ENCODE measurements around the gene METTL22.

METTL22 gene

DNA sequence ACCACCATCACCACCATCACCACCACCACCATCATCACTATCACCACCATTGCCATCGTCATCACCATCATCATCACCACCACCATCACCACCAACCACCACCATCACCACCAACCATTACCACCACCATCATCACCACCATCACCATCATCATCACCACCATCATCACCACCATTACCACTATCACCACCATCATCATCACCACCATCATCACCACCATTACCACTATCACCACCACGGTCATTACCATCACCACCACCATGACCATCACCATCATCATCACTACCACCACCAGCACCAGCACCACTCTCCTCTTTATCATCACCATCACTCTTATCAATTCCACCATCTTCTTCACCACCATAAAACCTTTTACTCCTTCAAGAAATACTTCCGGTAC lies 30.0 kb upstream of the METTL22 start:
- DNase-seq (ENCODE audit: low read depth in 2 of 2), result no peak

DNA sequence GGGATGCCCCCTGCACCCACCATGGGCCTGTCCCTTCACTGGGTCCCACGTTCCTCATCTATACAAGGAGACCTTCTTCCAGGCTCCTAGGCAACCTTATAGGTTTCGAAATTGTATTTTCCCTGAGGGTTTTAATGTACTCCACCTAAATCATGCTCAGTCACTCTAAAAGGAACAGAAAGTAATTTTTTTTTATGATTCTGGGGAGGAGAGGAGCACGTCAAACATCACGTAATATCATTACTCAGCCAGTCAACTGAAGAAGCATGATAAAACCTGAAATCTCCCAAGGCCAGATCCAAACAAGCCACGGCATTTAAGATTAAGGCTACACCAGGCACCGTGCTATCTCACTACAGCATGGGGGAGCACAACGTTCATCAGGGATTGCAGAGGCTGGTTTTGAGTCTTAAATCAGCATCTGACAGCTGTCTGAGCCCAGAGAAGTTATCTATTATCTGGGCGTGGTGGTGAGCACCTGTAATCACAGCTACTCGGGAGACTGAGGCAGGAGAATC lies 27.3 kb upstream of the METTL22 start:
- DNase-seq (ENCODE audit: low read depth in 2 of 2), result no peak

DNA sequence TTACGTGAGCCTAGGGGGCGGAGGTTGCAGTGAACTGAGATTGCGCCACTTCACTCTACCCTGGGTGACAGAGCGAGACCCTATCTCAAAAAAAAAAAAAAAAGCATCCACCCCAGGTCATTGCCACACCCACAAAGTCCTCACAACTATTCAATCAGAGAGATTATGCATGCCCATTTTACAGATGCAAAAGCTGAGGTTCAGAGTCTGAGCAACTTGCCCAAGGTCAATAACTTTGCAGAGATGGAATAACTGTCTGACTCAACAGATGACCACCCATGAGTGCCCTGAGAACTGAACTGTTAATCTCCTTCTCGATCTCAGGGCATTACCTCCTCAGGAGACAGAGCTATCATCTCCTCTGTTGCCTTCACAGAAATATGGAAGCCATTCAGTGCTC lies 25.7 kb upstream of the METTL22 start:
- DNase-seq (ENCODE audit: low read depth in 2 of 2), result no peak

DNA sequence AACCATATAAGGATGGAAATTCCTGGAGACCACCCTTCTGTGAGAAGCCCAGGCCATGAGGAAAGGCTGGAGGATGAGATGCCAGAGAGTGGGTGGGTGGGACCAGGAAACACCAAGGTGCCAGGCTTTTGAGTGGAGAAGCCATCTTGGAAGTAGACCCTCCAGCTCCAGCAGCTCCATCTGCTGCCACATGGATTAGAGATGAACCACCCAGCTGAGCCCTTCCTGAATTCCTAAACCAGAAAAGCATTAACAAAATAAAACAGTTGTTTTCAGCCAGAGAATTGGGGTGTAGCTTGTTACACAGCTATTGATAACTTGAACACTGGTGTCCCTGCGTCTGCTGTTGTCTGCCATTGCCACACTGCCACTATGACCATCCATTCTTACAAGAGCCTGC lies 24.9 kb upstream of the METTL22 start:
- no peak for DNase-seq (ENCODE audit: low read depth in 2 of 2)

DNA sequence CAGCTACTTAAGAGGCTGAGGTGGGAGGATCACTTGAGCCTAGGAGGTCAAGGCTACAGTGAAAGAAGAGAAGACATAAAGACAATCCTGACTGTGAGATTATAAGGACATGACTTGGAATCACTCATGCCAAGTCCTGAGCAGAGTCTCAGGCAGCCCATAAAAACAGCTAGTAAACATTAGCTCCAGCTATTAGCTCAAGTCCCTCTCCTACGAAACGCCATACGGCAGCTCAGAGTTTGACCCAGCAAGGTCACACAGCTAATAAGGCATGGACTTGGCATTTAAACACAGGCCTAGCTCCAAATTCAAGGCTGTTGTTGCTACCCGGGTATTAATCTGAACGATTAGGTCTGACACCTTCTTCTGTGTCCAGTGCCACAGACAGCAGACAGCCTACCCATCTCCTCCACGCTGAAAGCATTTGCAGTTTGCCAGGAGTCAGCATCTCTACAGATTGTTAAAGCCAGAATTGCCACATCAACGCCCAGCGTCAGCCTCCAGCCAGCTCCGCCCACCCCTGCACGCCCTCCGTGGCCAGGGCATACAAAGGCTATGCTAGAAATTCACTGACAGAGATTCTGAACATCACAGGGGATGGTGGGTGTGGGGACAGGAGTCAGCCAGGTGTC lies 21.2 kb upstream of the METTL22 start:
- no peak for DNase-seq (ENCODE audit: low read depth in 2 of 2)

DNA sequence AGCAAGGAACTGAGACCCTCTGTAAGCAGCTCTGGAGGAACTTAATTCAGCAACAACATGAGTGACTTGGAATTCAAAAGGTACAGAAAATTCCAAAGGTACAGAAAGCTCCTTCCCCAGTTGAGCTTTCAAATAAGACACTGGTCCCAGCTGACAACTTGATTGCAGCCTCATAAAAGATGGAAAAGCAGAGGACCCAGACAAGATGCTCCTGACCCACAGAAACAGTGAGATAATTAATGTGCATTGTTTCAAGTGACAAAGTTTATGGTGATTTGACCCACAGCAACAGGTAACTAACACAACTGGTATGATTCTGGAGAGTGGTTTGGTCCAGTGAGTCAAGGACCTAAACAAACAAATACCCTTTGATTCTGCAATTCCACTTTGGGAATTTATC lies 15.9 kb upstream of the METTL22 start:
- DNase-seq (ENCODE audit: low read depth in 2 of 2), result no peak

DNA sequence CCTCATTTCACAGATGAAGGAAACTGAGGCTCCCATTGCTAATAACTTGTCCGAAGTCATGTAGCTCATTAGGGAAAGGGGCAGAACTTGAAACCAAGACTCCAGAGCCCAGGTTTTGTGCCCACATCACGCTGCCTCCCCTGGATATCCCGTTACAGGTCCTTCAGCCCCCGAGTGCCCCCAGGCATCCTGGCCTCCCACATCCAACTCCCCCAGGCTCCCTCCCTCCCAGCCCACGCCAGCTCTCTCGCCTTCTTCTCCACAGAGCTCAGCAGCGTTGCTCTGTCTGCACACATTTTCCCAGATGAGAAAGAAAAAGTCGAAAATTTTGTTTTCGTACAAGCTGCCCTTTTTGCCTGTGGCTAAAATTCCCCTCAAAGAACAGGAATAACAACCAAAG lies 14.3 kb upstream of the METTL22 start:
- DNase-seq (ENCODE audit: low read depth in 2 of 2), result no peak

DNA sequence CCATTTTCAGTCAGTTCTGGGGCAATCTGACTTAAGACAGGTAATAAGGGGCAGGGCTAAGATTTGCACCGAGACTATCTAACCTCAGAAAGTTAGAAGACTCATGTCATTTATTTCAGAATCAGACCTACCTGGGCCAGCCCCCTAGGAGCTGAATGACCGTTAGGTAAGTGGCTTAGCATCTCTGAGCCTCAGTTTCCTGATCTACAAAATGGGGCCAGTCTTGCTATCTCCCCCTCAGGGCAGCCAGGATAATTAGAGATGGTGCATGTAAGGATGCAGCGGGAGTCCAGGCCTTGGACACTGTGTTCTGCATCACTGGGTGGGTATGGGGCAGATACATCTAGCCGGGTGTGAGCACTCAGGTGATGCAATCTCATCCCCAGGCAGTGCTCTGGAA lies 10.4 kb upstream of the METTL22 start:
- DNase-seq (ENCODE audit: low read depth in 2 of 2), result no peak

DNA sequence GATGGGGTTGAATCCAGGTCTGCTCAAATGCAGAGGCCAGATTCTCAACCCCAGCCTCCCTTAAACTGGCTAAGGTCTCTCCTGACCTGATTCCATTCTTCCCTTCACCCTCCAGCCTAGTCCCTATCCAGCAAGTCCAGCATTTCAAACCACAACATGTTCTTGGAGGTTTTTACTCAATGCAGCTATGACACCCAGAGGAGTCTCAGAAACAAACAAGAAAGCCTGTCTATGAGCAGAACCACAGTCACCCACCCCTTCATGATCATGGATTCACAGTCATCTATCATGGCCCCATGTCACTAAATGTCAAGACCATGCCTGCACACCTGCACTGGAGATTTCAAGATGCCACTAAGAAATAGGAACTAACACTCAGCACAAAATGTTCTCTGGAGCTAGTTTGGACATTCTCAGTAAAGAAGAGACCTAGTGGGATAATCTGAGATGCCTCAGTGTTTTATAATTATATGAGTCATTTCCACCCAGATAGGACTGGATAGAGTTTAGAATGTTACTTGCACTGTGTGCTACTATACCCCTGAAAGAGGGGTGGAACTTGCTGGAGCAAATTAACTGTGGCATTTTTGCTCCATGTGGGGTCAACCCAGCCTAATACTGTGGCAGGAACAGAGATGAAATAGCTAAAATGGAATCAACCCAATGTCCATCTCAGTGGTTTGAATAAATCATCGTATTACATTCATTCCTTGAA lies 9.5 kb upstream of the METTL22 start:
- DNase-seq (ENCODE audit: low read depth in 2 of 2), result no peak

DNA sequence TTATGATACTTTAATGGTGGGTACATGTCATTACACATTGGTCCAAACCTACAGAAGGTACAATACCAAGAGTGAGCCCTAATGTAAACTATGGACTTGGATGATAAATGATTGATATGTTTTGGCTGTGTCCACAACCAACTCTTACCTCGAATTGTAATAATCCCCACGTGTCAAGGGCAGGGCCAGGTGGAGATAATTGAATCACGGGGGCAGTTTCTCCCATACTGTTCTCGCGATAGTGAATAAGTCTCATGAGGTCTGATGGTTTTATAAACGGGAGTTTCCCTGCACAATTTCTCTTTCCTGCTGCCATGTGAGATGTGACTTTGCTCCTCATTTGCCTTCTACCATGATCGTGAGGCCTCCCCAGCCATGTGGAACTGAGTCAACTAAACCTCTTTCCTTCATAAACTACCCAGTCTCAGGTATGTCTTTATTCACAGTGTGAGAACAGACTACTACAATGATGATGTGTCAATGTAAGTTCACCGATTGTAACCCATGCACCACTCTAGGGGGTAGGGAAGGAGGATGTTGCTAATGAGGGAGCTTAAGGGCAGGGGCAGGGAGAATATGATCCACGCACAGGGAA lies 7.0 kb upstream of the METTL22 start:
- DNase-seq (ENCODE audit: low read depth in 2 of 2), result no peak

DNA sequence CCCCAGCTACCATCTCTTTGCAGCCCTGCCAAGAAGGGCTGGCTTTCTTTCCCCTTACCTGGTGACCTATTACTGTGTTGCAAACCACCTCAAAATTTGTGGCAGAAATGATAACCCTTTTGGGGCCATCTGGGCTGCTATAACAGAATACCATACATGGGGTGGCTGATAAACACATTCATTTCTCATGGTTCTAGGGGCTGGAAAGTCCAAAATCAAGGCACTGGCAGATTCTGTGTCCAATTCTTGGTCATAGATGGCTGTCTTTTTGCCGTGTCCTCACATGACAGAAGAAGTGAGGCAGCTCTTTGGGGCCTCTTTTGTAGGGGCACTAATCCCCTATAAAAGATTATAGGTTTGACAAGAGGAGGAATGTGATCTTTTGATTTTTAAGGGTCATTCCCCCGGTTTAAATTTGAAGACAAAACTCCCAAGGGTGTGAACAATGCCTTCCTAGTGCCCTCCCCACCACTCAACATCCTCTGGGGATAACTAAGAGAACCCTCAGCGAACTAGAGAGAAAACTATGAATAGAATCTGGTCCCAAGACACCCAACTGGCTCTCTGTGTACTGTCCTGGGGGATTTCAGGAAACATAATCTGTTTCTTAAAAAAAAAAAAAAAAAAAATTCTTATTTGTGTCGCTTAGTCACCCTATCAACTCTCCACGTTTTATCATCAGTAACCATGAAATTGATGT lies 1.7 kb upstream of the METTL22 start:
- no peak for DNase-seq (ENCODE audit: low read depth in 2 of 2)

DNA sequence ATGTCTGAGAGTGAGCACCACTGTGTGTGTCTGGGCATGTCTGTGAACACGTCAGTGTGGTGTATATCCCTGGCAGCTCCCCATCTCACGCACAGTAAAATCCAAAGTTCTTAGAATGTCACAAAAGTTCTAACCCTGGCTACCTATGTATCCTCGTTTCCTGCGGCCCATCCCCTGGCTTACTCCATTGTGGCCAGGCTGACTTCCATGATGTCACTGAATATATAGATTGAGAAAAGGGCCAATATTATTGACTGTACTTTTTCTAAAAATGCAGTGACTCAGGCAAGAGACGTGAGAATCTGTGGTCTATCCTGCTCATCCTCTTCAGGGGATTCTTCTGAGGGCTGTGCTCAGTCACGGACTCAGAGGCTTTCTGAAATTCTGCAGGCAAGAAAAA lies 963 bp upstream of the METTL22 start:
- no peak for DNase-seq (ENCODE audit: low read depth in 2 of 2)

DNA sequence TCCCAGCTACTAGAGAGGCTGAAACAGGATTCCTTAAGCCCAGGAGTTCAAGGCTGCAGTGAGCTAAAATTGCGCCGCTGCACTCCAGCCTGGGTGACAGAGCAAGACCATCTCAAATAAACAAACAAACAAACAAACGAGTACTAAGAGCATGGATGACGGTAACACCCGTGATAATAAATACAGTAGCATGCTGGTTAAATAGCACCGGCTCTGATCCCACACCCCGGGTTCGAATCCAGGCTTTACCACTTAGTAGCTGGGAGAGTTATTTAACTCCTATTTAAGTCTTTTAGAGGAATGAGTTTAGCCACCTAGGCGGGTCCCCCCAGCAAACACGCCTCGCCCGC lies 301 bp upstream of the METTL22 start:
- no peak for DNase-seq (ENCODE audit: low read depth in 2 of 2)

DNA sequence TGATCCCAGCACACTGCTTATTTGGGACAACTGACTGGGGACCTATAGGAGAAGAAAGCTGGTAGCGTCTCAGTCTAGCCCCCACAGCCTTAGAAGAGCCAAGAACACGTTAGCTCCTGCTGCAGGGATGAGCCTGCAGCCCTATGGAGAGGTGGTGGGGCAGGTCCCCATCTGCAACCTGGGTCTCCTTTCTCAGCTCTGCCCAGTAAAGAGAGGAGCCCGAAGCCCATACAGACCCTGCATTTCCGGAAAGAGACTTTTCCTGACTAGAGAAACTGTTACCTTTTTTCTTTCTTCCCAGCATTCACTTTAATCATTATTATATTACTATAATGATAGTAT lies 788 bp downstream of the METTL22 start:
- DNase-seq (ENCODE audit: low read depth in 2 of 2), result no peak

DNA sequence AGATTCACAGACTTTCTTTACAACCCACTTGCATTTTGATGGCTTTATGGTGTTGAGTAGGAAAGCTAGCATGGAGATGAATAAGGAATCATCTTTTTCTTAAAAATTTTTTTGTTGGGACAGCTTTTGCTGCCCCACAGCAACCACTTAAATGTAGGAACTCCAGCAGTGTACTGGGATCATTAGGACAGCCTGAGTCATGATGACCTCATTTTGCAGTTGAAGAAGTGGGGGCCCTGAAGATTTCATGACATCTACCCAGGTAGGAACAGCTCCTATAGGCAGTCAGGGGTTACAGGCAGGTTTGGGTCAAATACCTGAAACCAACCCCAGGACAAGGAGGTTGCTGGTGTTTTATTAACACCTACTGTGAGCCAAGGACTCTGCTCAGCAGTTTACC lies 2.1 kb downstream of the METTL22 start:
- no peak for DNase-seq (ENCODE audit: low read depth in 2 of 2)

DNA sequence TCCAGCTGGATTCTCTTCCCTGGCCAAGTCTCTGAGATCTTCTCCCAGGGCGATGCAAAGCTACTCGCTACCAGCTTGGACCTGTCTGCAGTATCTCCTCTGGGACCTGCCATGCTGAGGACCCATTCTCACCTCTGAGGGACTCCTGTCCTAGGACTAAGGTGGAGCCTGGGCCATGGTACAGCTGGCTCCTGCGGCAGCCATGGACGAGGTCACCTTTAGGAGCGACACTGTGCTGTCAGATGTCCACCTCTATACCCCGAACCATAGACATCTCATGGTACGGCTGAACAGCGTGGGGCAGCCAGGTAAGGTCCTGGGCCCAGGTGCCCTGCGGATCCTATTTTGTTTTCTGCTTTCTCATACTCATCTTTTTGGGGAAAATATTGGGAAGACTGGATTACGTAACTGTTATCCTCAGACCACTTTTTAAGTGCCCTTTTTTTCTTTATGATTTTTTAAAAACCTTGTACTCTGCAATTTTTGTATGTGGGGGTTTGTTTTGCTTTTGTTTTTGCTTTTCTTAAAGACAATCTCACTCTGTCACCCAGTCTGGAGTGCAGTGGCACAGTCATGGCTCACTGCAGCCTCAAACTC lies 4.1 kb downstream of the METTL22 start:
- no peak for DNase-seq (ENCODE audit: low read depth in 2 of 2)

DNA sequence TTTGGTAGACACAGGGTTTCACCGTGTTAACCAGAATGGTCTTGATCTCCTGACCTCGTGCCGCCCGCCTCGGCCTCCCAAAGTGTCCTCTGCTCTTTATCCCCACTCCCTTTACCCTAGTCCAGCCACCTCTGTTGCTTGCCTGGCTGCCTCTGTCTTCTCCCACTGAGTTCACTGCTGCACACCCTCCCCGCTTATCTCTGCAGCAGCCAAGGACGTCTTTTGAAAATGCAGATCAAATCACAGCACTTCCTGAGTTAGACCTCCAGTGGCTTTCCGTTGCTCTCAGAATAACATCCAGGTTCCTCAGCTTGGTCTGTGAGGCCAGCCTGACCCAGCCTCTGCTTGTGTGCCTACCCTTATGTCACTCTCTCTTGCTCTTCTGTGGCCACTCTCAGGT lies 5.4 kb downstream of the METTL22 start:
- DNase-seq (ENCODE audit: low read depth in 2 of 2), result no peak

DNA sequence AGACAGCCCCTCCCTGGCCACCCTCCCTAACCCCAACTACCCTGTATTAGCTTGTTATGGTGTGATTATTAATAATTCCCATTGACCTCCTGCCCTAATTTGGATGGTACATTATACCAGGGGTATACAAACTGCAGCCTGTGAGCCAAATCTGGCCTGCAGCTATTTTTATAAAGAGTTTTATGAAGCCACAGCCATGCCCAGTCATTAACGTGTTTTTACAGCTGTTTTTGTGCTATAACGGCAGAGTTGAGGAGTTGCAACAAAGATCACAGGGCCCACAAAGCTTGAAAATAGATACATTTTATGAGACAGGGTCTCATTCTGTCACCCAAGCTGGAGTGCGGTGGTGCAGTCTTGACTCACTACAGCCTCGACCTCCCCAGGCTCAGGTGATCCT lies 6.0 kb downstream of the METTL22 start:
- no peak for DNase-seq (ENCODE audit: low read depth in 2 of 2)

DNA sequence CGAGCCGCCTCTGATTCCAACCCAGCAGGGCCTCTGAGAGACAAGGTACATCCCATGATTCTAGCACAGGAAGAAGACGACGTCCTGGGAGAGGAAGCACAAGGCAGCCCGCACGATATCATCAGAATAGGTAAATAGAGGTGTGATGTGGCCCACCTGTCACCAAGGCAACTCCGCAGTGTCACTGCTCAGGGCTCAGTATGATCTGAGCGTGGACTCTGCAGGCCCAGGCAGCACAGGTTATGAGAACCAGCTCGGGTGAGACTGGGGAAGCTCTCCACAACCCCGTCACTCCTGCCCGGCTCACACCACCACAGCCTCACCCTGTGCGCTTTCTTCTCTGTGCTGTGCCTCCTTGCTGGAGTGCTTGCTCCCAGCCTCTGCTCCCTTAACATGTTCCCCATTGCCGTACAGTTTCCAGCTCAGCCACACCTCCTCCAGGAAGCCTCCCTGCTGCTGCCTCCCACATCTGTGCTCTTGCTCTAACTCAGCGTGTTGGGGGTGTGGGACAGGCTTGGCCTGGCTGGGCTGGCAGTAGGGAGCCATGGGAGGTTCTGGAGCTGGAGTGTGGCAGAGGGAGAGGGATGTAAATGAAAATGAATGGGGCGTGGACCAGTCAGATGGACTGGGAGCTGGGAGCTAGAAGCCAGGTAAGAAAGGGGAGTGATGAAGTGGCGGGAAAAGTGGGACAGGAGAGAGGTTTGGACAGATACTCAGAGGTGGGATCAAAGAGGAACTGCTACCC lies 7.7 kb downstream of the METTL22 start:
- no peak for DNase-seq (ENCODE audit: low read depth in 2 of 2)

DNA sequence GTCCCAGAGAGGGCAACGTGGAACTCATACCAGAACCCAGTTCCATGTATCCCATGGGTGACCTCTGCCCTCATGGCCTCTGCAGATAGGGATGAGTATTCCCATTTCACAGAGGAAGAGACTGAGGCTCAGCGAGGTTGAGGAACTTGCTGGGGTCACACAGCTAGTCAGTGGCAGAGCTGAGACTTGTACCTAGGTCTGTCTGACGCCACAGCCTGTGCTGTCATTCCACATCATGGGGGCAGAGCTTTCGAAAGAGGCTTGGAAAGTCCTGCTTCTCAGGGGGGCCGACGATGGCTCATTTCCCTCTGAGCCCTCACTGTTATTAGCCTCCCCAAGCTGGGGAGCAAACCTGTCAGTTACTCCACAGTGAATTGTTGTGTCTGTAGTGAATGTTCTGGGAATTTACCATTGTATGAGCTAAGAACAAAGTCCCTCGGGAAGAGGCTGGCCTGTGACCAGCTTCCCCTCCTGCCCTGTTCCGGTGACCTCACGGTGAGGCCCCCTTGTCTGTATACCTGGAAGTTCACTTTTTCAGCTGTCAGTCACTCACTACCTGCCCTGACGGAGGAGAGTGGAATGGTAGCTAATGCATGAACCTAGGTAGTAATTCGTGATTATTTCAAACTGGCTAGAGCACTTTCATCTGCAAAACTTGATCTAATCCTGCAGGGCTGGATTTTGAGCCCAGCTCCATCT lies 8.9 kb downstream of the METTL22 start:
- no peak for DNase-seq (ENCODE audit: low read depth in 2 of 2)

DNA sequence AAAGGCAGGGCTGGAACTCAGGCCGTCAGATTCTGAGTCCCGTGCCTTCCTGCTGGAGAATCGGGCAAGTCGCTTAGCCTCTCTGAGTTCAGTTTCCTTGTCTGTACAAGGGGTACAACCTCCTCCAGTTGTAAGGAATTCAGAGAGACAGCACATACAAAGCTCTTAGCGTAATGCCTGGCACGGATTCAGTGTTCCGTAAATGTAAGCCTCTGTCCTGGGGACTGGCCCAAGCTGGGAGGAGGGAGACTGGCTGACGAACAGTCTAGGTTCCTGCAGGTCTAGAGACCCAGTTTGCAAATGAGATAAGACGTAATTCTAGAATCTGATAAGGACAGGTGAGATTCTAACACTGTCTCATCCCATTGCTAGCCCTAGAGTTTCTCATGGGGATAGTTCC lies 9.9 kb downstream of the METTL22 start:
- DNase-seq (ENCODE audit: low read depth in 2 of 2), result no peak

Data from stimulated activated CD4-positive, alpha-beta T cell treated with anti-CD3 and anti-CD28 coated beads, Interleukin-15, amount 100 ng/mL, for 48 hours (primary cell).